Thyroid gland (tissue), 4 donors: ENCODE results near the gene HADHA. TPM values are rescaled to one million over a fixed set of nuclear protein-coding genes. Genes with fewer than 3 reads are reported as not detected.

Experiments used
- DNase-seq, 2 donors: peaks; one replicate each; pipeline ENCODE4 v3.0.0-alpha.2; 2019
- H3K27ac ChIP-seq, 3 donors: fragments of 200-600 bp; sonication (generic); 1 replicate in 2 of 3; 2 replicates in 1 of 3; pipeline ENCODE4 v1.5.1; 2016 to 2019; ENCODE audit warnings: mild to moderate bottlenecking in 1 of 3, moderate library complexity in 1 of 3
- H3K27me3 ChIP-seq: fragments of 200-600 bp; sonication (generic); one replicate; pipeline ENCODE4 v1.5.1; 2019
- H3K36me3 ChIP-seq, 2 donors: fragments of 200-600 bp; sonication (generic); one replicate each; pipeline ENCODE4 v1.5.1; 2016 to 2019
- H3K4me1 ChIP-seq, 2 donors: fragments of 200-600 bp; sonication (generic); one replicate each; pipeline ENCODE4 v1.5.1; 2017 to 2019
- H3K4me3 ChIP-seq, 3 donors: fragments of 200-600 bp; sonication (generic); replicated peaks in 1 of 3; 1 replicate in 2 of 3; 2 replicates in 1 of 3; pipeline ENCODE4 v1.5.1; 2016; ENCODE audit warnings: mild to moderate bottlenecking in 1 of 3
- H3K9me3 ChIP-seq: fragments of 200-600 bp; sonication (generic); one replicate; pipeline ENCODE4 v1.5.1; 2017
- CTCF ChIP-seq, 6 experiments: fragments of 200-600 bp in 3 of 6; fragments of 450-650 bp in 3 of 6; sonication (generic) in 3 of 6; IDR thresholded peaks; one replicate each; pipeline ENCODE4 v1.5.1; 2016 to 2019; ENCODE audit warnings: antibody characterized with exemption in 6 of 6, mild to moderate bottlenecking in 2 of 6, inconsistent platforms in 1 of 6, moderate library complexity in 1 of 6
- POLR2A ChIP-seq, 2 donors: fragments of 450-650 bp; IDR thresholded peaks; one replicate each; pipeline ENCODE4 v1.6.1; 2017; ENCODE audit warnings: antibody characterized with exemption in 2 of 2, mild to moderate bottlenecking in 2 of 2, moderate library complexity in 1 of 2
- WGBS, 2 donors: methylation state at CpG; one replicate each; pipeline ENCODE4 v1.1.5; 2017; 5-methylcytosine and 5-hydroxymethylcytosine counted together
- intact Hi-C: fragments of 100-400 bp; cut with DNase I; formaldehyde crosslinking; loops from one replicate; pipeline ENCODE4 v1.15.1; 2023
- total RNA-seq, 4 donors: library from RNA; depleted of rRNA; stranded (reverse); fragments of >200 nt; gene quantifications; one replicate each; pipeline ENCODE4 v1.2.3, GENCODE V29; 2016

The HADHA gene
- total RNA-seq, 4 donors from 2014 or later: 113 to 149 (median 140) TPM

- no peaks in the 10 kb centered on the region for H3K4me1 ChIP-seq
- no peak overlapping the region for H3K4me3 ChIP-seq
- DNase-seq: no peak
- TF ChIP-seq POLR2A (IDR thresholded peaks at IDR 0.05) (no peak), CTCF (IDR thresholded peaks at IDR 0.05) (no peak)
- WGBS, 2 donors: 82% methylated on average over 3 of the region's 3 CpGs
- H3K36me3 ChIP-seq: peaks cover 3 to 4% of the 10 kb centered on the region in 2 donors
- no peak overlapping the region for H3K27ac ChIP-seq
- intact Hi-C loops: no loop called here
- no peaks in the 10 kb centered on the region for H3K9me3 ChIP-seq
- no peaks in the 10 kb centered on the region for H3K27me3 ChIP-seq
Observed at GRCh38 chr2:26255759-26256384, 11.4 kb upstream of the HADHA start.

- H3K27ac ChIP-seq: no peak overlapping the region
- H3K4me3 ChIP-seq: no peak overlapping the region
- DNase-seq: no peak
- H3K4me1 ChIP-seq: peaks cover 0 to 6% of the 10 kb centered on the region in 2 donors
- intact Hi-C loops: no loop called here
- TF ChIP-seq POLR2A (IDR thresholded peaks at IDR 0.05) (no peak), CTCF (IDR thresholded peaks at IDR 0.05) (no peak)
- no peaks in the 10 kb centered on the region for H3K27me3 ChIP-seq
- 79 to 84% methylated on average over 3 of the region's 3 CpGs for WGBS, 2 donors
- H3K9me3 ChIP-seq: no peaks in the 10 kb centered on the region
- peaks cover 0 to 4% of the 10 kb centered on the region in 2 donors for H3K36me3 ChIP-seq
Observed at GRCh38 chr2:26251893-26252292, 7.5 kb upstream of the HADHA start.

- peaks cover 7 to 16% of the 10 kb centered on the region in 2 donors for H3K4me1 ChIP-seq
- H3K36me3 ChIP-seq: peaks cover 0 to under 1% of the 10 kb centered on the region in 2 donors
- intact Hi-C loops: loop anchor here (10.0 kb wide), 1 partner anchor 45 kb away; no protein-coding TSS in a partner anchor
- H3K27me3 ChIP-seq: no peaks in the 10 kb centered on the region
- no peaks in the 10 kb centered on the region for H3K9me3 ChIP-seq
- TF ChIP-seq POLR2A (IDR thresholded peaks at IDR 0.05) (no peak), CTCF (IDR thresholded peaks at IDR 0.05) (no peak)
- no peak overlapping the region for H3K27ac ChIP-seq
- no peak for DNase-seq
- no peak overlapping the region for H3K4me3 ChIP-seq
- WGBS, 2 donors: 90 to 97% methylated on average over 2 of the region's 2 CpGs
Observed at GRCh38 chr2:26249625-26250024, 5.2 kb upstream of the HADHA start.

GRCh38 chr2:26246818-26247217 lies 2.4 kb upstream of the HADHA start:
- Histone ChIP-seq H3K4me1 (peaks cover 16 to 27% of the 10 kb centered on the region in 2 donors), H3K27ac (peak overlapping the region in 1 of 3 donors; percentile 95), H3K9me3 (no peaks in the 10 kb centered on the region), H3K36me3 (no peaks in the 10 kb centered on the region), H3K27me3 (no peaks in the 10 kb centered on the region), H3K4me3 (no peak overlapping the region)
- no peak for DNase-seq
- TF ChIP-seq POLR2A (IDR thresholded peaks at IDR 0.05) (no peak), CTCF (IDR thresholded peaks at IDR 0.05) (no peak)
- WGBS, 2 donors: 86 to 89% methylated on average over 9 of the region's 9 CpGs
- intact Hi-C loops: loop anchor here (10.0 kb wide), 1 partner anchor 48 kb away; no protein-coding TSS in a partner anchor

- H3K9me3 ChIP-seq: no peaks in the 10 kb centered on the region
- H3K4me3 ChIP-seq: peak overlapping the region in 2 of 3 donors; percentile 81 to 93
- DNase-seq: no peak
- H3K36me3 ChIP-seq: no peaks in the 10 kb centered on the region
- peak overlapping the region in 2 of 3 donors; percentile 95 to 98 for H3K27ac ChIP-seq
- peaks cover 16 to 36% of the 10 kb centered on the region in 2 donors for H3K4me1 ChIP-seq
- intact Hi-C loops: loop anchor here (10.0 kb wide), 1 partner anchor 49 kb away; no protein-coding TSS in a partner anchor
- no peaks in the 10 kb centered on the region for H3K27me3 ChIP-seq
- WGBS, 2 donors: 13 to 15% methylated on average over 3 of the region's 3 CpGs
- no peak for TF ChIP-seq POLR2A (IDR thresholded peaks at IDR 0.05)
- TF ChIP-seq CTCF (IDR thresholded peaks at IDR 0.05): no peak
Observed at GRCh38 chr2:26245810-26246209, 1.4 kb upstream of the HADHA start.
